GM13976 (cell line): Measurements from ENCODE around the gene IL1F10.

Experiments used
- DNase-seq: peaks from one replicate; pipeline ENCODE4 v3.0.0; 2012; ENCODE audit warnings: low spot score
- CTCF ChIP-seq: IDR thresholded peaks from 2 replicates; pipeline ENCODE4 v1.5.1; 2012; ENCODE audit warnings: borderline replicate concordance, mild to moderate bottlenecking; ENCODE audit not compliant: insufficient read depth; ENCODE audit errors: extremely low read depth, missing control alignments, control extremely low read depth
- in situ Hi-C: fragments of 300-500 bp; cut with MboI; formaldehyde crosslinking; loops from one replicate; pipeline ENCODE4 v1.12.0; 2022; ENCODE audit warnings: low sequenced_read_pairs, mixed read lengths, inconsistent platforms; ENCODE audit not compliant: unreplicated experiment

The IL1F10 gene

GRCh38 chr2:113098041-113098440 is 30.3 kb downstream of the IL1F10 start:
- no peak for TF ChIP-seq CTCF
- in situ Hi-C loops = no loop called here
- peak; percentile 47 for DNase-seq

GRCh38 chr2:113098532-113098931 is 30.8 kb downstream of the IL1F10 start:
- no peak for DNase-seq
- in situ Hi-C loops = no loop called here
- TF ChIP-seq CTCF = no peak

DNA sequence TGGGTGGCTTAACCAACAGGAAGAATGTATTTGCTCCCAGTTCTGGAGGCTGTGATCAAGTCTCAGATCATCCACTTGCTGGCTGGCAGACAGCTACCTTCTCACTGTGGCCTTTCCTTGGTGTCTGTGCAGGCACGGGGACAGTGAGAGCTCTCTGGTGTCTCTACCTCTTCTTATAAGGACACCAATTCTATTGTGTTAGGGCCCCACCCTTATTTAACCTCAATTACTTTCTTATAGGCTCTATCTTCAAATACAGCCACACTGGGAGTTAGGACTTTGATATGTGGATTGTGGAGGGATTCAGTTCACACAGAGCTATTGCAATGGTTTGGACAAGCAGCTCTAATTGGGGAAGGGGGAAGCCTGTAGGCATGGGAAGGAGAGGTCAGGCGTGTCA is 34.4 kb downstream of the IL1F10 start:
- in situ Hi-C loops = no loop called here
- no peak for TF ChIP-seq CTCF

DNA sequence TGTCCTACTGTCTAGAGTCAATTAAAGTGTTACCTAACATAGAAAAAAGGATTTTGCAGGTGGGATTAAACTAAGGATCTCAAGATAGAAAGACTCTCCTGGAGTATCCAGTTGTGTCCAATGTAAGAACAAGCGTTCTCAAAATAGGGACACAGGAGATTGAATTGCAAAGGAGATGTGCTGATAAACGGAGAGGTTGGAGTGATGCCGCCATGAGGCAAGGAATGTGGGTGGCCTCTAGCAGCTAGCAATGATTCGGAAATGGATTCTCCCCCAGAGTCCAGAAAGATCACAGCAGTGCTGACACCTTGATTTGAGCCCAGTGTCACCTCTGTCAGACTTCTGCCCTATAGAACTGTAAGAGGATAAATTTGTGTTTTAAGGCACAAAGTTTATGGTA is 35.5 kb downstream of the IL1F10 start:
- in situ Hi-C loops = no loop called here
- no peak for TF ChIP-seq CTCF
- DNase-seq = no peak

More for the DNA sequence above, 34.4 kb downstream of the IL1F10 start:
- DNase-seq = no peak

DNA sequence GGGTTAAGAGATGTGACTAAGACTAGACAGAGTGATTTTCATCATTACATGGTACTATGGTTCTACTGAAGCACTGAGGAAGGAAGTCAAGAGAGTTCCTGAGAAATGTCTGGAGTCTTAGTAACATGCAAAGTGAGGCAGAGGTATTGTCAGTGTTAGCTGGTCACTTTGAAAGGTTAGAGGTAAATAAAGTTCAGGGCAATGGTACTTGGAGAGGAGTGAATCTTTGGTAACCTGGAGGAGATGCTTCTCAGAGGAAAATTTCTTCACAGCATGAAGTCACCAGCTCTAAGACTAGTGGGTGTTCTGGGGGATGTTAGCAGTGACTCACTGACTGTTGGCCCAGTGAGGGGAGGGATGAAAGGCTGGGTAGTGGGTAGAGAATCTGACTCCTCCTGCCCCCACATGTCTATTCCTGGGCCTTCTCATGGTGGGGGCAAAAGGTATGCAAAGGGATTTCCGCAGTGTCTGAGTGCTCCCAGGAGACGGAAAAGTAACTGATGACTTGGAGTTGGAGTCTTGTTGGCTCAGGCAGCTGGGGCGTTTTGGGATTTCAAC is 36.4 kb downstream of the IL1F10 start:
- no peak for DNase-seq
- TF ChIP-seq CTCF = no peak
- in situ Hi-C loops = no loop called here

GRCh38 chr2:113105047-113105785 is 37.4 kb downstream of the IL1F10 start:
- DNase-seq = no peak
- in situ Hi-C loops = no loop called here
- TF ChIP-seq CTCF = no peak
